ENCODE data around the gene OR4D1.

DNA sequence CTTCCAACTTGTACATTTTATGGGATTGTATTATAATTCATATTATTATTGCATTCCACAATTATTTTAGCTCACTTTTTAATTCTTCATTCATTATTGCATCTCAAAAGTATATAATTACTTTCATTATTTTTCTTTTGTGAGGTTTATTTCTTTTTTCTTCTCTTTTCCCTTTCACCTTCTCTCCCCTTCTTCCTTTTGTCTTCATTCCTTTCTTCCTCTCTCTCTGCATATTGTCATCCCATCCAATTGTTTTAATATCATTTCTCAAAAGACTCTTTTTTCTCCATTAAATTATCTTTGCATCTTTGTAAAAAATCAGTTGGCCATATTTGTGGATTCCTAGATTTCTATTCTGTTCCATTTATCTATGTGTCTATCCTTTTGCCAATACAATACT lies 47.7 kb upstream of the OR4D1 start:
- TF ChIP-seq, protein P1, sequence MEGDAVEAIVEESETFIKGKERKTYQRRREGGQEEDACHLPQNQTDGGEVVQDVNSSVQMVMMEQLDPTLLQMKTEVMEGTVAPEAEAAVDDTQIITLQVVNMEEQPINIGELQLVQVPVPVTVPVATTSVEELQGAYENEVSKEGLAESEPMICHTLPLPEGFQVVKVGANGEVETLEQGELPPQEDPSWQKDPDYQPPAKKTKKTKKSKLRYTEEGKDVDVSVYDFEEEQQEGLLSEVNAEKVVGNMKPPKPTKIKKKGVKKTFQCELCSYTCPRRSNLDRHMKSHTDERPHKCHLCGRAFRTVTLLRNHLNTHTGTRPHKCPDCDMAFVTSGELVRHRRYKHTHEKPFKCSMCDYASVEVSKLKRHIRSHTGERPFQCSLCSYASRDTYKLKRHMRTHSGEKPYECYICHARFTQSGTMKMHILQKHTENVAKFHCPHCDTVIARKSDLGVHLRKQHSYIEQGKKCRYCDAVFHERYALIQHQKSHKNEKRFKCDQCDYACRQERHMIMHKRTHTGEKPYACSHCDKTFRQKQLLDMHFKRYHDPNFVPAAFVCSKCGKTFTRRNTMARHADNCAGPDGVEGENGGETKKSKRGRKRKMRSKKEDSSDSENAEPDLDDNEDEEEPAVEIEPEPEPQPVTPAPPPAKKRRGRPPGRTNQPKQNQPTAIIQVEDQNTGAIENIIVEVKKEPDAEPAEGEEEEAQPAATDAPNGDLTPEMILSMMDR (IDR thresholded peaks at IDR 0.05; ENCODE audit: insufficient read depth, low read depth, low read length) = no peak
- TF ChIP-seq EZH2 (IDR thresholded peaks at IDR 0.05; ENCODE audit: insufficient read depth, low read length) = no peak
